ENCODE results near the gene DSG2.
"Not testable (repeated sequence)": the region's sequence is repeated elsewhere in the genome, so short reads cannot be mapped to it uniquely, and the experiment has no call there.

DSG2 gene

DNA sequence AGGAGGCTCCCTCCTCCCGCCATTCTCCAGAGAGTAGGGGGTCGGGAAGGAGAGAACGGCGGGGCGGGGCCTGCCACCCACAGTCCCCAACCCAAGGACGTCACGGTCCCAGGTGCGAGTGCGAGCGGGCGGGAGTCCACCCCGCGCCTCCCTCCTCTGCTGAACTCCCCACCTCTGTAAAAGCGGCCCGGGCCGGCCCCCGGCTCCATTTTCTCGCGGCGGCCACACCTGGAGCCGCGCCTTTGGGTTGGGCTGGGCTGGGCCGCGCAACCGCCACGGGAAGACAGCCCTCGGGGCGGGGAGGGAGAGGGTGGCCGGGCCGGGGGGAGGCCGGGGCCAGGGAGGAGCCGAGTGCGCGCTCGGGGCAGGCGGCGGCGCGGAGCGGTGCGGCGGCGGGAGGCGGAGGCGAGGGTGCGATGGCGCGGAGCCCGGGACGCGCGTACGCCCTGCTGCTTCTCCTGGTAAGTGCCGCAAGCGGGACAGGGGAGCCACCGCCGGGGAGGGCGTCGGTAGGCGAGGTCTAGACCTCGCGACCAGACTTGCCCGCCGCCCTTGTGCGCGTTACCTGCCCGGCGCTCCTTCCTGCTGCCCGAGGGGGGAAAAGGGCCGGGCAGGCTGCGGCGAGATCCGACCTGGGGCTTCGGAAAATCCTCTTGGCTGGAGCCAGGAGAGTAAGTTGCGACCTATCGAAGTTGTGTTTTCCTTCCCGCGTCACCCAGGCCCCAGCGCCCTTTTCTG lies at the start of gene DSG2:
DSG2 (plus strand) TSS at position 342 of the 738 bp plus-strand sequence; CDS start at position 417, 75 bp downstream.
- no peak for DNase-seq (ENCODE audit: extremely low read depth in 1 of 2, low read depth in 1 of 2)

DNA sequence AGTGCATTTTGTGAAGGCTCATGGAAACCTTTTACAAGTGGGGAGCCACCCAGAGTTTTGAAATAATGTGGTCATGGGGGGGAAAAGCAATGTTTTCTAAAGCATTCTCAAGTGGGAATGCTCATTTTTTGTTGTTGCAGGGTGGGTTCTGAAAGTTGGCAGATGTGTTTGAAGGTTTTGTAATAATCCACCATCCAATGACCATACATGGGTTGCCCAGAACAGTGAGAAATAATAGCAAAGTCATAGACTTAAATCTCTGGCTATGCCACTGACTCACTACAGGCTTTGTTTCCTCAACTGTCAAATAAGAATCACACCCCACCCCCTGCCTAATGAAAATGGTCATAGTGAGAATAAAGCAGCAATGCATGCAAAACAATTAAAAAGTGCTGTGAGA lies 47.6 kb upstream of the DSG2 start:
- DNase-seq (ENCODE audit: extremely low read depth in 1 of 2, low read depth in 1 of 2) = no peak

DNA sequence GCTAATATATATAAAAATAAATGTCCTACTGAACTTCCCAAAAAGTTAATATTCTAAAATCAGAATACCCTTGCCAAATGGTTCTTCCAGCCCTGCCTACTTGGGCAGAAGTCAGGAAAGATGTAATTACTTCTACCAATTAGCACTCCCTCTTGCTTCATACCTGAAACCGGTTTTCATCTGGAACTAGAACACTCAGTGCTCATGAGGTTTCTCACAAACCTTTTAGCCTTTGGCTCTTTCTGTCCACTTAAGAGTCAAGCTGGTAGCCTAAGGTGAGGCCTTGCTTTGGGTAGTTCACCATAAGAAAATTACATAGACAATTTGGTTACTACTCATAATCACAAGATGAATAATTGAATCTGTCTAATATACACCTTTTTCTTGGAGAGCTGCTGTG lies 46.4 kb upstream of the DSG2 start:
- no peak for DNase-seq (ENCODE audit: extremely low read depth in 1 of 2, low read depth in 1 of 2)

DNA sequence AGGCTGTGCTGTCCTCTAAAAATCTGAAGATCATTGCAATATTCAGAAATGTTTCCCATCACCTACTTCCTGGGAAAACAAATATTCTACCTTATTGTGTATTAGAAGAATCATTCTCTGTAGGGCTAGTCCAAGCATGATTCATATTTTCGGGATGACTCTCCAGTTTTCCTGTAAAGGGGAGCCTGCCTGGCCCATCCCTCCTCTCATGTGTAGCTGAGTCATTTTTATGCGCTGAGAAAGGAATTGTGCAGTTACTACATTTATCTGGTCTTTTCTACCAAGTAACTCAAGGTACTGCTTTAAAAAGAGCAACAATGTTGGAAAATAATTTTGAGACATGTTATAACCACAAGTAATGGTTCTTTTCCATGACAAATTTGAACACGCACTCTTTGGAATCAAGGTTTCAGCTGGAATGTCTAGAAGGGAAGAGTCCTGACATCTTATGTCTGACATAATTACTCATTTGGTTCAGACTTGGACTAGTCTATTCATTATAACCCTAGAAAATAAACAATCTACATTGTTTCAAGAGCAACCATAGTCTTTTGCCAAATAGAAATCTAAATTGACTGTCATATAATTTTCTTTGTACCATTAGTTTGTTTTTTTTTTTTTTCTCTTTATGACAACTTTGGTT lies 43.8 kb upstream of the DSG2 start:
- no peak for DNase-seq (ENCODE audit: extremely low read depth in 1 of 2, low read depth in 1 of 2)

DNA sequence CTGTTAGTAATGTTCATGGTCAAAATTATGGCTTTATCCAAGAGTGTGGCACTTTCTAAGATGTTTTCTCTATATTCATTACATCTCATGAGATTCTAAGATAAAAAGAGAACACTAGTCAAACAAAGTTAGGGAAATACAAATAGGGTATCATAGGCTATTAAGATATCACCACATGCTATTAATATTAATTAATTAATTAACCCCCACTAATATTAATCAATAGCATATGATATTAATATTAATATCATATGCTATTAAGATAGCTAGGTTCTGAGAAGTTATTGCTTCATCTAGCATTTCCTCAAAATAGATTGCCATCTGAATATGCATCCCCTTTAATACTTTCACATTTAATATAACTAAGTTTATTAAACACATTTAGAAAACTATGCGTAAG lies 28.3 kb upstream of the DSG2 start:
- DNase-seq (ENCODE audit: extremely low read depth in 1 of 2, low read depth in 1 of 2) = no peak

DNA sequence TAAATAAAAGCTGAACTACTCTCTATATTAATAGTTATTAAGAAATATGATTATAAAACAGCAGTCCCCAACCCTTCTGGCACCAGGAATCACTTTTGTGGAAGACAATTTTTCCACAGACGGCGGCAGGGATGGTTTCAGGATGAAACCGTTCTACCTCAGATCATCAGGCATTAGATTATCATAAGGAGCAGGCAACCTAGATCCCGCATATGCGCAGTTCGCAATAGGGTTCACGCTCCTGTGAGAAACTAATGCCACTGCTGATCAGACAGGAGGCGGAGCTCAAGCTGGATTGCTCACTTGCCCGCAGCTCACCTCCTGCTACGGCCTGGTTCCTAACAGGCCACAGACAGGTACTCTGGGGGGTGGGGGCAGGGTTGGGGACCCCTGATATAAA lies 19.3 kb upstream of the DSG2 start:
- DNase-seq (ENCODE audit: extremely low read depth in 1 of 2, low read depth in 1 of 2) = no peak

DNA sequence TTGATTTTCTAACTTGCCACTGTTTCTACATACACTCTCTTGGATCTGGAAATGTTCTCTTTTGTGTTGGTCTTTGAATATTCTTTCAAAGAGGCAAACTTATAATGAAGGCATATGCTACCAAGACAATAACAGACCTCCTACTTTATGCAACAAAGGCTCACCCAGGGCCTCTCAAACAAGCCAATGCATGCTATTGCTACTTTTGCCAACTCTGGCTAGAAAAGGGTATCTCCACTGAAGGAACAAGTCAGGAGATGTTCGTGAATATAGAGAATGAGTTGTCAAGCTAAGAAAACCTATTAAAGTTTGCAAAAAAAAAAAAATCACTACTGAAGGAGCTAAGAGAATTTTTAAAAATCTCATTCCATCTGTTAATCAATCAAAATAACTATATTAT lies 15.9 kb upstream of the DSG2 start:
- DNase-seq (ENCODE audit: extremely low read depth in 1 of 2, low read depth in 1 of 2) = no peak

DNA sequence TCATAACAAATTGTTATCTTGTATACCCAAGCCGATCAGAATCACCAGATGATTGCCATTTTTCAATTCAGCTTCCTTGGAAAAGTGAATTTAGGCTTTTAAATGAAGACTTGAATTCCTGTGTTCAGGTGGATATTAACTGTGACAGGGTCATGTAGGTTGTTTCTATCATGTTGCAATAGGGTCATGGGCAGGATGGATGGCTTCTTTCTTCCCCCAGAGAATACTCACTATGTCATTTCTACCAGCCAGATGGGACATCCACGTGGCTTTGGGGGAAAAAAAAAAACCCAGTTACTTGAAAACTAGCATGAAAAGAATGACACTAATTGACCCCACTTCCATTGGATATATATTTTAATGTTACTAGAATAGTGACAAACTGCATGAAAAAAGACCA lies 14.6 kb upstream of the DSG2 start:
- DNase-seq (ENCODE audit: extremely low read depth in 1 of 2, low read depth in 1 of 2) = no peak

DNA sequence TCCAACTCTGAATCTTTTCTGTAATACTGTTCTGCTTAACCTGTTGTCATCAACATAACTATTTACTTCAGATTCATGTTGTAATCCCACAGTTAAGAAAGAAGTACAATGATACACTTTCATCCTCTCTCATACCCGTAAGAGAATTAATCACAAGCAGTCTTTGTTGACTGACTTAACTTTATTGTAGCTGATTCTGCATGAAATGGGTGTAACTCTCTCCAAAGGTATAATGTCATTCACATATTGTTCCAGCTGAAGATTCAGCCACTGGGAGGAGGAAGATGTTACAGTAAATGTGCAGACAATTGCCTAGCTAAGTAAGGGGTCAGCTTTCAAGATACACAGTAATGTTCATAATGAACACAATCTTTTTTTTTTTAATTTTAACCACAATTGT lies 13.5 kb upstream of the DSG2 start:
- no peak for DNase-seq (ENCODE audit: extremely low read depth in 1 of 2, low read depth in 1 of 2)

DNA sequence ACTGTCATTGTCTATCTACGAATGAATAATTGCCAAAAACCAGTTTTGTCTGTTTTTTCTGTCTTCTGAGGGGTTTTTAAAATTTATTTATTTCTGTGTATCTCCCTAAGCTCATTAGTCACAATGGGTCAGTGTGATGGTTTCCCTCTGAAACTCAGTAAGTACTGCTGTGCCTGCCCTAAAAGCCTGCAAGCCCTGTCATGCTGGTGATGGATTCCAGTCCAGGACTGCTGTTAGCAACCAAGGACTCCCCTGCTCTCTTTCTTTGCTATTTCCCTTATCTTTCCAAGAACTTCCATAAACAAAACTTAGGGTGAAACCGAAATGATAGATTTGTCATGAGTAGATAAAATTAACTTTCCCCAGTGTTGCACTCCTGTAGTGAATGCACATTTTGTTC lies 11.8 kb upstream of the DSG2 start:
- DNase-seq (ENCODE audit: extremely low read depth in 1 of 2, low read depth in 1 of 2) = no peak

DNA sequence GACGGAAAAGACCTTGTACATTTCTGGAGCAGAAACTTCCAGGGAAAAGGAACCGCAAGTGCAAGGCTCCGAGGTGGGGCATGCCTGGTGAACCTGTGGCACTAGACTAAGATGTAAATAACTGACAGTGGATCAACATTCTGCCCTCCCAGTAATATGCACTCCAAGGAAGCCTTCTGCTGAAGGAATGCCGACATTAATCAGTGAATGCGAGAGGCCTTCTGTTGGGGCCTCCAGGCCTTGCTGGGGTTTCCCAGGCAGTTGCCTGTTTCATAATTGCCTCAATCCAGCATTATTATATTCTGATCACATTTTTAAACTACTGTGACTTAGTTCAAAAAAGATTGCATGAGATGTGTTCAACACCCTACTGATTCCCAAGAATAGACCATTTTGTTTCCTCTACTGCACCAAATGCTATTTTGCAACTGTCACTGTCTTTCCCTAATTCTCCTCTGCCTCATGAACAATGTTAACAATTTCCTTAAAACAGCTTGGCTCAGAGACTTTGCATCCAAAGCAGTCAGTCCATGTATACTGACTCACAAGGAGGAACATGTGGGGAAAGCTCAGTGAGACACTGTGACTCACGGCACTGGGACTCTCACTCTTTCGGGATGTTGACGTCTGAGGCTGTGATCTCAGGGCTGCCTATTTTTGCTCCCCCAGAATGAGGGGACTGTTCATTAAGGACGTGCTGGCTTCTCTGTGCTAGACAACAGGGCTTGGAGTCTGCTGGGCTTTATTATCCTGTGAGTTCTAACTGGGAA lies 10.5 kb upstream of the DSG2 start:
- DNase-seq (ENCODE audit: extremely low read depth in 1 of 2, low read depth in 1 of 2) = no peak

DNA sequence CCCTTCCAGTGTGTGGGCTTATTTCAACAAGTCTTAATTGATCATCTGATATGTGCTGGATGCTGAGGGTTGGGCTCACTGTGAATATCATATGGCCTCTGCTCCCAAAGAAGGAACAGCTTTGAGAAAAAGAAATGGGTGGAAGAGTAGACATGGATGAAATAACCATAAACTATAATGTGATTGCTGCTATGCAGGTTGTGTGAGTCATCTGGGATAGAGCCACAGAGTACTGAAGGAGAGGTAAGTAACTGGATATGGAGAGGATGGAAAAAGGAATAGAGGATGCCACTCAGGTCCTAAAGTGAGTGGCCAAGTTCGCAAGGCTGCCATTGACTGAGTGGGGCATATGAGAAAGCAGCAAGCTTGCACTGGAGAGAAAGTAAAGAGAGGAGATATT lies 8.7 kb upstream of the DSG2 start:
- DNase-seq (ENCODE audit: extremely low read depth in 1 of 2, low read depth in 1 of 2) = no peak

DNA sequence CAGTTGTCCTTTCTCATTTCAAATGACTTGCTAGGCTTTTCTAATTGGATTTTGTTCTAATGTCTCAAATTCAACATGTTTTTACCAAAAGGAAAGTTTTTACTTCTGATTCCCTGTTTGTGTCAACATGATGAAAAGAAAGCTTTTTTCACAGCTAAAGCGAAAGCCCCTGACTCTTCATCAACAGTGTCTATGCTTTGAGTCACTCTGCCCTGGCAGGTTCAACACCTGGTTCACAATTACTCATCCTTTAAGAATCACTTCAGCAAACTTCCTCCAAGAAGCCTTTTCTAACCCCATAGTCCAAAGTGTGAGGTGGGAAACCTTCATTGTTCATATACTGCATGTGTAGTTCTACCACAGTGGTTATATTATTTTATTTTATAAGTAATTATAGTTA lies 7.6 kb upstream of the DSG2 start:
- DNase-seq (ENCODE audit: extremely low read depth in 1 of 2, low read depth in 1 of 2) = no peak

DNA sequence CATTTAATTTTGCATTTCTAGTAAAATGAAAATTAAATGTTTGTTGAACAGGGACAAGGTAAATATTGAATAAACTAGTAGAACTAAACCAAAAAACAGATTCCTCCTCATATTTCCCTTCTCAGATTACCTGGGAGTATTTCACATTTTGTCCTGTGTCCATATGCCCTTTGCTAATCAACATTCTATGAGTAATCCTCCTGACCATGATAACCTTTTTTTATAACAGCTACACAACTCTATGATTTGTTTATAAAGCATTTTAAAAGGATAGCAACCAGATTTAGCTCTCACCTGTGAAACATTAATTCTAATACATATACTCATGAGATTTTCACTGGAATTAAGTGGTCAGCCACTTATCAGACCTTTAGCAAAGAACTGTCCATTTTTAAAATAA lies 7.1 kb upstream of the DSG2 start:
- no peak for DNase-seq (ENCODE audit: extremely low read depth in 1 of 2, low read depth in 1 of 2)

DNA sequence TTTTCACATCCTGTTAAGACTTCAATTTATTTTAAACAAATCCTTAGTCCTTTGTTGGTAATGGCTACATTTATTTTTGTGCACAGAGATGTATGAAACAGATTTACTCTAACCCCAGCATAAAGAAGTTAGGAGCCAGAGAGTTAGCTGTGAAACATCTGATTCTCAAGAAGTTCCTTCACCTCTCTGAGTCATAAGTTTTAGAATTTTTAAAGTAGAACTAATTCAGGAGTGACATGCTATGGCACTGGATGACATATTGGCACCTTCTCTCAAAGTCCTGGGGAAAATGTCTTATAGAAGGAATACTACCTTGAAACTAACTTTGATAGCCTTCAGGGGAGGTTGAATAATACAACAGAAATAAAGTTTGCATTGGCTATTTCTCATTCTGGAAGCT lies 6.4 kb upstream of the DSG2 start:
- DNase-seq (ENCODE audit: extremely low read depth in 1 of 2, low read depth in 1 of 2) = no peak

DNA sequence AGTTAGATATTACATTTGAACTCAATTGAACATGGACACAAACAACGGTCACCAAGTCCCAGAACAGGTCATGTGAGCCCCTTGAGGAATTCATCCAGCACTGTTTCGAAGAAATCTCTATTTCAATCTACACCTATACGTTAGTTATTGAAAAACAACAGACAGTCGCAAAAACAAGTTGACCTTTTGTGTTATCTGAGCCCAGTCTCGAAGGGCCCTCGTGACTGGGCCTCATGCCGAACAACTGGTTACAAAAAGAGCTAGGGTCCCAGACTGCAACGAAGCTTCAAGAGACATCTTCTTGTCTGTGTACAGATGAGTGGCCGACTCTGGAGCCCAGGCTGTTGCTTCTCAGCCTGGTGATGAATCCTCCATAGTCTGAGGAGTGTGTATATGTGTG lies 5.3 kb upstream of the DSG2 start:
- DNase-seq (ENCODE audit: extremely low read depth in 1 of 2, low read depth in 1 of 2) = no peak

DNA sequence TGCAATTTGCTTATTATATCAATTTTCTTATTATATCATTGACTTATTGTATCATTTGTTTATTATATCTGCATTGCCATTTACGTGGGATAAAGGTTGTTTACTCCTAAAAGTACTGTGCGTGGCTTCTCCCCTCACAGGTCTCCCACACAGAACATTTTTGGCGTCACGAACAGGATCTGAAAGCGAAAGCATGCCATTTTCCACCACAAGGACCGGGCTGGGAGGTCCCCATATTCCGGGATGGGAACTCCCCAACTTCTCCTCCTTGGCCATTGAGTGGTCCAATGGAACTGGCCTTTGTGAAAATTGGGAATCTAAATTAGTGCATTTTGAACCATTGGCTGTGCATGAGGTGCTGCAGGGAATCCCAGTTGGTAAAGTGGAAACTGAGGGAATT lies 4.8 kb upstream of the DSG2 start:
- DNase-seq (ENCODE audit: extremely low read depth in 1 of 2, low read depth in 1 of 2) = no peak

DNA sequence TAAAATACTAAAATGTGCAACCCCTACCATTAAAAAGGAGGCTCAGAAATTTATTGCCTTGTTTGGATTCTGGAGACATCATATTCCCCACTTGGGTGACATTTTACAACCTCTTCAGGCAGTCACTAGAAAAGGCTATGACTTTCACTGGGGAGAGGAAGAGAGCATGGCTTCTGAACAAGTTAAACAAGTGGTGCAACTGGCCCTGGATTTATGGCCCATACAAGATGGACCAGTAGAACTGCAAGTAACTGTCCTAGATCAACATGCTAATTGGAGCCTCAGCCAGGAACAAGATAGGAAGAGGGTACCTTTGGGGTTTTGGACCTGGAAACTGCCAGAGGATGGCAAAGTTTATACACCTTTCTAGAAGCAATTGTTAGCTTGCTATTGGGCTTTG lies 4.0 kb upstream of the DSG2 start:
- no peak for DNase-seq (ENCODE audit: extremely low read depth in 1 of 2, low read depth in 1 of 2)

DNA sequence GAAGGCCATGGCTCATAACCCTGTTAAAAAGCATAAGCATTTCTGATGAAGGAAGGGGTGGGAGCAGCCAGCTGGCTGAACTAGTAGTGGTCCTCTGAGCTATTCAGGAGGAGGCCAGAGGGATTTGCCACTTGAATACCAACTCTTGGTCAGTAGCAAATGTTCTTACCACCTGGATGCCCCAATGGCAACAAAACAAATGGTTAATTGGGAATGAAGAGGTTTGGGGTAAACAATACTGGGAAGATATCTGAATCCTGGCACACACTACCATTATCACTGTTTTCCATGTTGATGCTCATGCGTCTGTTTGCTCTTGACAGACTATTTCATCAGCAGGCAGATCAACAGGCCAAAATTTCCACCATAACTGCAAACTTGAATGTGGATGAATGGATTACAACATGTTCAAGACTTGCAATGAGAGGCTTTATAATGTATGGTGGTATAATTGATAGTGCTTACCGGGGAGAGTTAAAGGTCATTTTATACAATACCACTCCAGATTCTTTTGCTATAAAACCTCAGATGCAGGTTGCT lies 3.2 kb upstream of the DSG2 start:
- not testable (repeated sequence) for DNase-seq (ENCODE audit: extremely low read depth in 1 of 2, low read depth in 1 of 2)

DNA sequence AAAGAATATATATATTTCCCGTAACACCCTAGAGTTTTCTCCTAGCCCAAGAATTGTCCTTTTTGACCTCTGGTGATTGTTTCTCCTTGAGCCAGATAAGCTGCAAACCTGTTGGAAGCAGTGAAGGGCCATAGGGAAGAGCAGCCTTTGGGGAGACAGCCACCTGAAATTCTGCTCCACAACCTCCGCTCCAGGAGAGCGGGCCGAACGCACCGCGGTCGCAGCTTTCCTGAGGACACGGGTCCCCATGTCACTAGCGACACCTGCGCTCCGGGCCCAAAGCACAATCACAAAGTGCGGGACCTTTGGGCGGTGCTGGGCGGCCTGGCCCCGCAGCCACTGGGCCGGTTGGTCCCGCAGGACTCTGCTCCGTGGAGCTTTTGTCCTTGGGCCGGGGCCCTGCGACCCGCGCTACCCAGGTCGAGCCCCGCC lies 557 bp upstream of the DSG2 start:
- DNase-seq (ENCODE audit: extremely low read depth in 1 of 2, low read depth in 1 of 2) = no peak

DNA sequence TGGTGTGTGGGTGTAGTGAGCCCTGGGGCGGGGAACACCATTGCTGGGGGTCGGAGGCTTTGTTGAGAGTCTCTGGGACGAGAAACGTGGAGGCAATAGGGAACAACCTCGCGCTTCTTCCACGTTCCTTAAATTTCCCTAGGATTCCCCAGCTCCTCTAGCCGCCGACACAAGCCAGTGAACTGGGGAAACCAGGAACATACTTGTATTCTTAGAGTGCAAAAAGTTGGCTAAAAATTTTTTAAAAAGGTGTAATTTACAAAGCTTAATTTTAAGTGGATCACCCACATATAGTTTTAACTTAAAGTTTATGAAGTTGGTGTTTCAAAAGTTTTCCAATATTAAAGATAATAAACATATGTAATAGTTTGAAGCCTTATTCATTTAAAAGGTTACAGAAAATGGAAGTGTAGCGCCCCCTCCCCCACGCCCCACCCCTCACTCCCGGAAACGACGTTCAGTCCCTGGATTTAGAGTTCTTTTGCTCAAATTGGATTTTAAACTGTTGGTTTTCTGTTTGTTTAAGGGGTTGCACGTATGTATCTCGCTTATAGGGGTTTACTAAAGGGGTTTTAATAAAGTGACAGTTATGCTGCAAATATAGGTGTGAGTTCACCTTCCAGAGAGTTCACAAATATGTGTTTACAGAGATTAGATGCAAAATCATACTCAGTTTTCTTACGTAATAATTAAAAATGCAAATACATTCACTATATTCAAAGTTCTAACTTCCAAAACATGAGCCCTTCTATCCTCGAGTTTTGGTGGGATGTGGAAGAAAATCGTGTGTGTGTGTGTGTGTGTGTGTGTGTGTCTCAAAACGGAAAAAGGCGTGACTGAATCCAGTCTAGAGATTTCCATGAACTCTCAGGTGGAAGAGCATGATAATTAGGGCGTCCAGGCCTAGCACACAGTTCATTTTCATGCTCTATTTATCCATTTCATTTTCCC lies 872 bp downstream of the DSG2 start:
- no peak for DNase-seq (ENCODE audit: extremely low read depth in 1 of 2, low read depth in 1 of 2)
